Testis (tissue), 3 donors: ENCODE results near the gene CDK14. TPM values are rescaled to one million over a fixed set of nuclear protein-coding genes. Genes with fewer than 3 reads are reported as not detected.

ENCODE experiments used
- DNase-seq: peaks from one replicate; pipeline ENCODE4 v3.0.0-alpha.2; 2019
- H3K27ac ChIP-seq, 2 donors: fragments of 200-600 bp; sonication (generic); one replicate each; pipeline ENCODE4 v1.5.1; 2019
- H3K27me3 ChIP-seq: fragments of 200-600 bp; sonication (generic); one replicate; pipeline ENCODE4 v1.5.1; 2019
- H3K36me3 ChIP-seq: fragments of 200-600 bp; sonication (generic); one replicate; pipeline ENCODE4 v1.5.1; 2017; ENCODE audit warnings: low read depth; ENCODE audit errors: missing control alignments
- H3K4me1 ChIP-seq: fragments of 200-600 bp; sonication (generic); one replicate; pipeline ENCODE4 v1.5.1; 2019
- H3K4me3 ChIP-seq, 2 donors: fragments of 200-600 bp; sonication (generic); one replicate each; pipeline ENCODE4 v1.5.1; 2017 to 2019
- H3K9me3 ChIP-seq: fragments of 200-600 bp; sonication (generic); one replicate; pipeline ENCODE4 v1.5.1; 2017
- CTCF ChIP-seq, 3 experiments: fragments of 450-650 bp in 2 of 3; fragments of 200-600 bp in 1 of 3; sonication (generic) in 1 of 3; IDR thresholded peaks; one replicate each; pipeline ENCODE4 v1.5.1; 2016 to 2019; ENCODE audit warnings: antibody characterized with exemption in 3 of 3, mild to moderate bottlenecking in 2 of 3, moderate library complexity in 1 of 3
- POLR2A ChIP-seq: fragments of 450-650 bp; IDR thresholded peaks from one replicate; pipeline ENCODE4 v1.6.1; 2017; ENCODE audit warnings: antibody characterized with exemption, mild to moderate bottlenecking, moderate library complexity
- WGBS, 2 donors: methylation state at CpG; one replicate each; pipeline ENCODE4 v1.1.5; 2018; 5-methylcytosine and 5-hydroxymethylcytosine counted together
- intact Hi-C: fragments of 100-400 bp; cut with DNase I; formaldehyde crosslinking; loops from one replicate; pipeline ENCODE4 v1.15.1; 2023; ENCODE audit warnings: low total_unique reads
- polyA plus RNA-seq: library from polyadenylated mRNA; stranded (reverse); fragments of 350-450 nt; fragmentation: Illumina TruSeq; extraction: RNeasy Lipid Tissue Mini Kit (QIAGEN cat#74804); gene quantifications from one replicate; pipeline ENCODE4 v1.2.3, GENCODE V29; 2014; ENCODE audit warnings: low read depth, low replicate concordance; ENCODE audit not compliant: insufficient read depth
- total RNA-seq, 2 donors: library from RNA; depleted of rRNA; stranded (reverse); fragments of >200 nt; gene quantifications; one replicate each; pipeline ENCODE4 v1.2.3, GENCODE V29; 2016

The CDK14 gene
- total and polyA plus RNA-seq, 3 donors from 2014 or later, result 18.9 to 22.7 (median 19.5) TPM

DNA sequence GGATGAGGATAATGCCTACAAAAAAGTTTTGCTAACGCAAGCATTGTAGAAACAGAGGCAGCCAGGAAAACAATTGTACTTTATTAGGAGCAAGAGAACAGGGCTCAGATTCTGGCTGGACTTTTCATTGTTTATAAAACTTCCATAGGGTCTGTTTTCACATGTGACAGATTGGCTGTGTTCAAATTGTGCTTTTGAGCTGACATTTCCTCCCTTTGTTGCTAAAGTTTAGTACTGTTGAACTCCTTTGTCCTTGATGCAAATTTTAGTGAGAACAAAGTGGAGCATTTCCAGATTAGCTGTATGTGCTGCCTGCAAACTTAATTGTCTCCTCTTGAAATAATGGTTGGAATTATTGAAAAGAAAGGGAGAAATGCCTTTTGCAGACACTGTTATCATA, 447.1 kb downstream of the CDK14 start:
- TF ChIP-seq CTCF (IDR thresholded peaks at IDR 0.05), result no peak
- TF ChIP-seq POLR2A, result no peak
- H3K9me3 ChIP-seq, result no peaks in the 10 kb centered on the region
- H3K27me3 ChIP-seq, result no peaks in the 10 kb centered on the region
- no peaks in the 10 kb centered on the region for H3K36me3 ChIP-seq
- H3K27ac ChIP-seq, result no peak overlapping the region
- WGBS, 2 donors, result 59 to 63% methylated on average over 1 of the region's 1 CpG
- no peak for DNase-seq
- H3K4me1 ChIP-seq, result peaks cover 15% of the 10 kb centered on the region
- no peak overlapping the region for H3K4me3 ChIP-seq
- intact Hi-C loops, result no loop called here

DNA sequence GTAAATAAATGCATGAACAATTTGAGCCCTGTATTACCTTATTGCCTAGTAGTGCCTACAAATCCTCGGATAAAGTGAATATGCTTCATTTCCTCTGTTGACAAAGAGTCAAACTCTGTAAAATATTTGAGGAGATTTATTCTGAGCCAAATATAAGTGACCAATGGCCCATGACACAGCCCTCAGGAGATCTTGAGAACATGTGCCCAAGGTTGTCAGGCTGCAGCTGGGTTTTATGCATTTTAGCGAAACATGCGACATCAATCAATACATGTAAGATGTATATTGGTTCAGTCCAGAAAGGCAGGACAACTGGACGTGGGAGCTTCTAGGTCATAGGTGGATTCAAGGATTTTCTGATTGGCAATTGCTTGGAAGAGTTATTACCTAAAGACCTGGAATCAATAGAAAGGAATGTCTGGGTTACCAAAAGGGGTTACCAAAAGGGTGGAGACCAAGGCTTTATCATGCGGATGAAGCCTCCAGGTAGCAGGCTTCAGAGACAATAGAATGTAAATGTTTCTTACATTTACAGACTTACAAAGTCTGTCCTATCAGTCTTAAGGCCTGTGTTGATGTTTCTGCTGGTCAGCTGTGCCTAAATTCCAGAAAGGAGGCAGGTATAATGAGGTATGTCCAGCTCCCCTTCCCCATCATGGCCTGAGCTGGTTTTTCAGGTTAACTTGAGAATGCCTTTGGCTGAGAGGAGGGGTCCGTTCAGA, 448.0 kb downstream of the CDK14 start:
- no peaks in the 10 kb centered on the region for H3K36me3 ChIP-seq
- TF ChIP-seq CTCF (IDR thresholded peaks at IDR 0.05) (no peak), POLR2A (no peak)
- 91 to 95% methylated on average over 6 of the region's 6 CpGs for WGBS, 2 donors
- no peaks in the 10 kb centered on the region for H3K27me3 ChIP-seq
- H3K9me3 ChIP-seq, result no peaks in the 10 kb centered on the region
- H3K4me1 ChIP-seq, result peaks cover 15% of the 10 kb centered on the region
- intact Hi-C loops, result no loop called here
- peak overlapping the region; percentile 12 to 74 for H3K27ac ChIP-seq
- no peak overlapping the region for H3K4me3 ChIP-seq
- no peak for DNase-seq

DNA sequence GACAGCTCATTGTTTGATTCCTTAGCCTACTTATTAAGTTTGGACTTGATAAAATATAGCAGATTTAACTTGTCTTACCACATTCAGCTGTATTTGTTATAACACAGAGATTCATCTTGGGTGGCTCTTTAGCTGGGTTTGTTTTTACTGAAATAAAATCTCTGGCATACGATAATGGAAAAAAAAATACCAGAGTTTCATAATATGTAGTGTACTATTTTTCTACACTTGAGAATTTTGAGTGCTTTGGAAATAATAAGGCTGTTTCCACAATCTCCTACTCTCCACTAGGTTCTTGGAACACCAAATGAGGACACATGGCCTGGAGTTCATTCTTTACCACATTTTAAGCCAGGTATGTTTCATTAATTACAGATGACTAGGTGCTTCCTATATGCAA, 449.5 kb downstream of the CDK14 start:
- H3K27me3 ChIP-seq, result no peaks in the 10 kb centered on the region
- 52 to 54% methylated on average over 1 of the region's 1 CpG for WGBS, 2 donors
- H3K27ac ChIP-seq, result peak overlapping the region; percentile 6 to 74
- H3K9me3 ChIP-seq, result no peaks in the 10 kb centered on the region
- TF ChIP-seq CTCF (IDR thresholded peaks at IDR 0.05), result no peak
- no peak for TF ChIP-seq POLR2A
- no peaks in the 10 kb centered on the region for H3K36me3 ChIP-seq
- no peak overlapping the region for H3K4me3 ChIP-seq
- DNase-seq, result no peak
- H3K4me1 ChIP-seq, result peaks cover 15% of the 10 kb centered on the region
- intact Hi-C loops, result no loop called here

- H3K9me3 ChIP-seq, result no peaks in the 10 kb centered on the region
- 58 to 59% methylated on average over 2 of the region's 2 CpGs for WGBS, 2 donors
- peak overlapping the region; percentile 6 to 64 for H3K27ac ChIP-seq
Observed at GRCh38 chr7:91046322-91047089, 450.4 kb downstream of the CDK14 start.

More at GRCh38 chr7:91046322-91047089, 450.4 kb downstream of the CDK14 start:
- Histone ChIP-seq H3K36me3 (no peaks in the 10 kb centered on the region), H3K4me1 (peaks cover 15% of the 10 kb centered on the region), H3K27me3 (no peaks in the 10 kb centered on the region), H3K4me3 (no peak overlapping the region)
- intact Hi-C loops, result no loop called here
- no peak for DNase-seq
- no peak for TF ChIP-seq POLR2A
- peak in 1 of 3 experiments; percentile 16 for TF ChIP-seq CTCF (IDR thresholded peaks at IDR 0.05)
